ENCODE measurements around the gene TMCO6. TPM values are rescaled to one million over a fixed set of nuclear protein-coding genes. Genes with fewer than 3 reads are reported as not detected.

The TMCO6 gene
- total and polyA plus RNA-seq, 9 of the 15 experiments (the other 6 are each of a cell fraction or from before 2014, with no cell fraction given): 3.4 to 46.4 (median 16.7) TPM

- TF ChIP-seq ZBTB33 (CRISPR knock-in tag; IDR thresholded peaks at IDR 0.05): peak; percentile 98
- TF ChIP-seq ZHX1 (conservative IDR thresholded peaks at IDR 0.05; ENCODE audit: low read length): no peak
- no peak for TF ChIP-seq SPI1 (IDR thresholded peaks at IDR 0.05; ENCODE audit: borderline replicate concordance, low read depth, low read length)
- TF ChIP-seq RBFOX2 (IDR thresholded peaks at IDR 0.05; ENCODE audit: low read depth, low read length): peak; percentile 49; the same call in 1 of the 2 replicates
- no peak for TF ChIP-seq BCOR (IDR thresholded peaks at IDR 0.05)
- no peak for TF ChIP-seq TFAP4 (CRISPR knock-in tag; IDR thresholded peaks at IDR 0.05; ENCODE audit: borderline replicate concordance)
- TF ChIP-seq ATF4 (CRISPR knock-in tag; IDR thresholded peaks at IDR 0.05): no peak
- TF ChIP-seq FUS (optimal IDR thresholded peaks at IDR 0.05; ENCODE audit: low read depth, low read length): peak; percentile 22
- no peak for TF ChIP-seq ZNF699 (CRISPR knock-in tag; IDR thresholded peaks at IDR 0.05; ENCODE audit: insufficient replicate concordance)
- TF ChIP-seq GATAD2B (IDR thresholded peaks at IDR 0.05; ENCODE audit: borderline replicate concordance): no peak
- TF ChIP-seq ZNF79 (CRISPR knock-in tag; IDR thresholded peaks at IDR 0.05; ENCODE audit: low read depth): no peak
- no peak for TF ChIP-seq NFYB (IDR thresholded peaks at IDR 0.05; ENCODE audit: extremely low read depth, insufficient read length)
- TF ChIP-seq PTBP1 (IDR thresholded peaks at IDR 0.05; ENCODE audit: low read depth, low read length): no peak
- no peak for TF ChIP-seq ZNF77 (CRISPR knock-in tag; IDR thresholded peaks at IDR 0.05)
Observed at GRCh38 chr5:140672455-140673186, 33.4 kb downstream of the TMCO6 start (continued).

Measured in K562 (cell line).